Astrocyte of the cerebellum (primary cell): ENCODE results near the gene BABAM1.
A peak's percentile ranks its signal among the peaks of the same experiment; 100 is the strongest.

Experiments used
- DNase-seq: peaks from one replicate; pipeline ENCODE4 v3.0.0-alpha.2; 2011; ENCODE audit warnings: low read depth
- H3K4me3 ChIP-seq: 2 replicates; pipeline ENCODE4 v1.5.1; 2011; ENCODE audit warnings: mild to moderate bottlenecking, low read depth, low read length, moderate library complexity
- CTCF ChIP-seq: IDR thresholded peaks from 2 replicates; pipeline ENCODE4 v1.5.1; 2012; ENCODE audit warnings: low read length, low read depth, moderate library complexity, mild to moderate bottlenecking; ENCODE audit errors: missing control alignments
- in situ Hi-C: cut with HindIII; loops from 2 replicates; pipeline ENCODE4 v1.10.0; 2017; ENCODE audit warnings: low sequenced_read_pairs

BABAM1 gene

GRCh38 chr19:17302391-17303166, 35.3 kb downstream of the BABAM1 start:
- no peak for TF ChIP-seq CTCF
- H3K4me3 ChIP-seq: peak overlapping the region; percentile 67
- DNase-seq: no peak
- in situ Hi-C loops: loop anchor here (25.0 kb wide), 1 partner anchor 140 kb away; no protein-coding TSS in a partner anchor

GRCh38 chr19:17303167-17303939, 36.1 kb downstream of the BABAM1 start, which contains the start of gene ABHD8:
ABHD8 (minus strand) TSS chr19:17303425; CDS start chr19:17301616, 1,809 bp downstream.
- peak; percentile 88 for DNase-seq
- in situ Hi-C loops: loop anchor here (25.0 kb wide), 1 partner anchor 141 kb away; no protein-coding TSS in a partner anchor
- peak; percentile 45 for TF ChIP-seq CTCF

GRCh38 chr19:17303940-17304267, 36.7 kb downstream of the BABAM1 start:
- DNase-seq: no peak
- no peak for TF ChIP-seq CTCF
- no peak overlapping the region for H3K4me3 ChIP-seq
- in situ Hi-C loops: loop anchor here (25.0 kb wide), 1 partner anchor 142 kb away; no protein-coding TSS in a partner anchor

More at GRCh38 chr19:17303167-17303939, 36.1 kb downstream of the BABAM1 start, which contains the start of gene ABHD8:
- H3K4me3 ChIP-seq: peak within 1 kb of the TSS; percentile 67

GRCh38 chr19:17304386-17305215, 37.4 kb downstream of the BABAM1 start:
- in situ Hi-C loops: loop anchor here (25.0 kb wide), 1 partner anchor 142 kb away; no protein-coding TSS in a partner anchor
- no peak for TF ChIP-seq CTCF
- no peak overlapping the region for H3K4me3 ChIP-seq
- DNase-seq: no peak

- DNase-seq: no peak
- no peak for TF ChIP-seq CTCF
- H3K4me3 ChIP-seq: peak overlapping the region; percentile 81
- in situ Hi-C loops: loop anchor here (25.0 kb wide), 1 partner anchor 143 kb away; no protein-coding TSS in a partner anchor
These were observed 37.9 kb downstream of the BABAM1 start for GRCh38 chr19:17305216-17305516.
